ENCODE measurements around the gene SLC9A5.

Gene SLC9A5

DNA sequence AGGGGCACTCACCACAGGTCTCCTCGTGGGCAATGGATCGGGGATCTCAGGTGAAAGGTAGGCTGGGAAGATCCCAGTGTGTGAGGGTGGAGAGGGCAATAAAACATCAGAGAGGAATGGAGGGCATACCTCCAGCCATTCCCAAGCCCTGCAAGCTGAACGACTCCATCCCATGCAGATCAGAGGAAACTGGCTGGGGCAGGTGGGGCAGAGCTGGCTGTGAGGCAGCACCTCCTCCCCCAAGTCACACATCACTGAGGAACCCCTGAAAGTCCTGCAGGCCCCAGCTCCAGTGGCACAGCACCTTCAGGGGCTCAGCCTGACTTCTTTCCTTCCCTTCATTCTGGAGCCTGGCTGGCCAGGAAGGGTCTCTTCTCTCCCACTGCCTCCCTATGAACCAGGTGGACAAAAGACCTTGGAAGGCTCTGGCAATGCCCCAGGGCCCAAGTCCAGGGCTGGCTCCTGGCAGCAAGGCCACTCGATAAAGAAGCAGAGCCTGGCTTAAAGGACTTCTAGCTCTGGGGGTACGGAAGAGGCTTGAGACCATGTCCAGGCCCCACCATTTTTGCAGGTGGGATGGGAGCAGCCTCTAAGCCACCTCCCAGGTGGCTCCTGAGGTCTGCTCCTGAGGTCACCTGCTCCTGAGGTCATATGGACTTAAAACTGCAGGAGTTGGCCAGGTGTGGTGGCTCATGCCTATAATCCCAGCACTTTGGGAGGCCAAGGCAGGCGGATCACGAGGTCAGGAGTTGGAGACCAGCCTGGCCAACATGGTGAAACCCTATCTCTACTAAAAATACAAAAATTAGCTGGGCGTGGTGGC lies 35.4 kb upstream of the SLC9A5 start:
- no peak for DNase-seq

DNA sequence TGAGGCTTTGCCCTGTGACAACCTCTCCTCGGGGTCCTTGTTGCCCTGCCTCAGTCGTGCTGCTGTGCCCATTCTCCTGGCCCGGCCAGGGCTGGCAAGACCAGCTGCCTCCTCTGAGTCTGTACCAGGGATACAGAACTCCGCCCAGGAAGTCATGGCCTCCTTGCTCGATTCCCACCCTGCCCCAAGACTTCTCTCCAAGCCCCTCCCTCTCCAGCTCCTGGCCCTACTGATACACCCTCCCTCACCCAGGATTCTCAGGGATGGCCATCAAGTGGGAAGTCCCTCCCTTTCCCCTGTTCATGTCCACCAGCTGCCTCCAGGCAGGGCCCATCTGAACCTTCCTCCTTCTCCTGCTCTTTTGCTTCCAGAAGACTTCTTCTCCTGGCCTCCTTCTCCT lies 33.1 kb upstream of the SLC9A5 start:
- peak; percentile 37 for DNase-seq

DNA sequence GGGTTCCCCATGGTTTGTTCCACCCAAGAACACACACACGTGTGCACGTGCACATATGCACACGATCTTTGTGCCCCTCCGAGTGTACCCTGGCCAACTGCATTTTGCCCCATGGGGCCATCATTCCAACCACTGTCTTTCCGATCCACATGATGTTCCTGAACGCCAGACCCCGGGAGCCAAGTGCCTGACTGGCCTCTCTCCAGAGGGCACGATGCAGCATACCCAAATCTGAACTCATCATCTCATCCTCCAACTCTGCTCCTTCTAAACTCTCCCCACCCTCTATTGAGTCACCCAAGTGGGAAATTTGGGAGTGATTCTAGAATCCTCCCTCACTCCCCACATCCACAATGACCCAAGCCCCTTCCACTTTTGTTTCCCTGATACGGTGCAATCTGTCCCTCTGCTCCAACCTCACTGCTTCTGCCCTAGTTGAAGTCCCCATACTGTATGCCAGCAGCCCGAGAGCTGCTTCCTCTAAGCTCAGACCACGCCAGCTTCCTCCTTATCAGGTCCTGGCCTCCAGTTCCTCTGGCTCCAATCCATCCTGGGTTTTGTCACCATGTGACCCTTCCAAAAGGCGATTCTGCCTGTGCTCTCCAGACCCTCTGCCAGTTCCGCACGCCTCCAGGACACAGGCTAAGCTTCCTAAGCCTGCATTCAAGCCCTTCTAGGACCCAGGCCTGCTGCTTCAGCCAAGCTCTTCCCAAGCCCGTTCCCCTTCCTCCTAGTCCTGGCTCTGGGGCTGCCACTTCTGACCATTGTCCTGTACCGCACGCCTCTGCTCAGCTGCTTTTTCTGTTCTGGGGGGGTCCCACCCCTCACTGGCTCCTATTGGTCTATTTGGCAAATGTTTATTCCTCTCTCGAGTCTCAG lies 31.9 kb upstream of the SLC9A5 start:
- DNase-seq = peak; percentile 70

DNA sequence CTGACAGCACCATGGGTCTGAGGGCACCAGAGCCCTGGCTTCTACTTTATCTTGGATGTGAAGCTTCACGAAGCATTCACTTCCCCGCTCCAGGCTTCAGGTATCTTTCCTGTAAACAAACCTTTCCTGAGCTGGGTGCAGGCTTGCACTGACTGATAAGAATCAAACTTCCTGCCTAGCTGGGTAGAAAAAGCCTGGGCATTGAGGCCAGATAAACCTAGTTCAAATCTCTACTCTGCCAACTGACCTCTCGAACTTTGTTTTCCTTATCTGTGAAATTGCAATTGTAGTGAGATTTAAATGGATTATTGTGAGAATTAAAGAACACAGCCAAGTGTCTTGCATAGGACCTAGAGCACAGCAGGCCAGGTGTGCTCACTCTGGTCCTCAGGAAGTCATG lies 24.8 kb upstream of the SLC9A5 start:
- DNase-seq = no peak

DNA sequence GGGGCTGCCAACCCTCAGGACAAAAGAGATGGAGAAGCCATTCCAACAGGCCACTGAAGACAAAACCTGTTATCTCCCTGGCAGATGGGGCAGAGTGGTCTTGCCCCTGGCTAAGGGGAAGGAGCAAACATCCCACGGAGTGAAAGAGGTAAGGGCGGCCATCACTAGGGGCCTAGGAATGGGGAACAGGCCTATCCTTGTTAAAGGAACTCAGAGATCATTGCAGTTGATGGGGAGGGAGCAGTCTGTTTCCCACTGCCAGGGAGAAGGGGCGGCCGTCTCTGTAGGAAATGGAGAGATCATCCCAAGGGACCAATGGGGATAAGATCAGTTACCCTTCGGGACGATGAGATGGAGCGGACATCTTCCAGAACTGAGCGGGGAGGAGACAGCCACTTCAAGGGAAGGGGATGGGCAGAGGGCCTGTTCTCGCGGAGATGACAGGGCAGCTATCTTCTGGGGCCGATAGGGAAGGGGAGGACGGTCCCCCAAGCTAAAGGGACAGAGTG lies 22.4 kb upstream of the SLC9A5 start:
- no peak for DNase-seq

DNA sequence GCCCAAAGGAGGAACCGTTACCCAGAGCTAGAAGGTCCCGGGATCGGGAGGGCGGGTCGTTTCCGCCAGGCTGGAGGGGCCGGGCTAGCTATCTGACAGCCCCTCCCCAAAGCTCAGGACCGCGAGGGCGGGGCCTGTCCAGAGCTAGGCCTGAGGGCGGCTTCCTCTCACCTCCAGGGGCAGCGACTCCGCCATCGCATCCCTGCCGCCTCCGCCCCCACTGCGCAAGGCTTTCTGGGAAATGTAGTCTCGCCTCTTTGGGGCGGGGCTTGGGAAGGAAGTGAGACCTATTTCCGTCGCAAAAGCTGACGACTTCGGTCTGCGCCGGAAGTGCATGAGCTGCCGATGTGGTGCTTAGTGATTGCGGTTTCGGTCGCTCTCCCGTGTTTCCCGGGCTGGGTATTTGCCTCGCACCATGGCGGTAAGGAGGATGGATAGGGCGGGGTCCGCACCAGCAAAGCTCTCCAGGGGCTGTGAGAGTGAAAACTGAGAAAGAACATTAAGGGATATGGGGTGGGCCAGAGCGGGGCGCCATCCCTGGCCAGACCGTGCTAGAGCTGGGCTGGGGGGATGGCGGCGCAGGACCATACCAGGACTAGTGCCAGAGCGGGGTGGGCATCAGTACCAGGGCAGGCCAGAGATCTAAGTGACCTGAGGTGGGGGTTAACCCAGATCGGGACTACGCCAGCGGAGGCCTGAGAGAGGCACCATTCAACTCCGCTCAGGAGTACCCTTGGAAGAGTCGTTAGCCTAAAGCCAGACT lies 21.8 kb upstream of the SLC9A5 start, which contains the start of gene TMEM208:
Gene TMEM208, plus strand, starts transcription at position 327 of the 763 bp plus-strand sequence. Its CDS starts 89 bp downstream, at position 416.
- DNase-seq = peak; percentile 99

DNA sequence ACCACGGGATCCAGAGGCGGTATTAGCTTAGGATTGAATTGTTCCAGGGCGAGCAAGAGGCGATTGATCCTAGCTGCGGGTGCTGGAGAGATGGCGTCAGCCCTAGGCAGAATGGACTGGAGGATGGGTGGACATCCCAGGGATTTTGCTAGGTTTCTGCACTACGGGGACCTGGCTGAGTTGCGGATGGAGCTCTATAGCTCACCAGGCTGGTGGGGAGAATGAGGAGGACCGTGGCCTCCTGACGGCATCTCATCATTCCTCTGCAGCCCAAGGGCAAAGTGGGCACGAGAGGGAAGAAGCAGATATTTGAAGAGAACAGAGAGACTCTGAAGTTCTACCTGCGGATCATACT lies 21.2 kb upstream of the SLC9A5 start:
- no peak for DNase-seq

DNA sequence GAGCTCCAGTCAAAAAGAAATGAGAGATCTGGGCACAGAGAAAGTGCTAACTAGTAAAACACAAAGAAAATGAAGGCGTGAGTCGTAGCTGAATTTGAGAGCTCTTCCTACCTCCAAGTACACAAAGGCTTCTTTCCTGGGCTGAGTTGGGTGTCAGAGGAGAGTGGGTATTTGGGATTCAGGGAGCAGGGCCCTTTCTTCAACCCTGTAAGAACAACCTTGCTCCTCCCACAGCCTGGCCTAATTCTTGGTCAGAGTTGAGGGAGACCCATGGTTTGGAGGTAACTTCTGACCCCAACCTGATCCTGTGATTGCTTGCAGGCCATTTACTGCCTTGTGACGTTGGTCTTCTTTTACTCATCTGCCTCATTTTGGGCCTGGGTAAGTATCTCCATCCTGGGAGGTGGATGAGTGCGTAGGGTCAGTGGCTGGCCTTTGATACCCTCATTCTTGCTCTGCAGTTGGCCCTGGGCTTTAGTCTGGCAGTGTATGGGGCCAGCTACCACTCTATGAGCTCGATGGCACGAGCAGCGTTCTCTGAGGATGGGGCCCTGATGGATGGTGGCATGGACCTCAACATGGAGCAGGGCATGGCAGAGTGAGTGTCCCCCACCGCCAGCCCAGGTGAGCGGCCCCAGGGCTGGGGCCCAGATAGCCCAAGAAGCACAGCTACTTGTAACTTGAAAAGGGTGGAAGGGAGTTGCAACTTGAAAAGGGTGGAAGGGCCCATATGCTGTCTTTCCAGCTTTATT lies 20.6 kb upstream of the SLC9A5 start:
- no peak for DNase-seq

DNA sequence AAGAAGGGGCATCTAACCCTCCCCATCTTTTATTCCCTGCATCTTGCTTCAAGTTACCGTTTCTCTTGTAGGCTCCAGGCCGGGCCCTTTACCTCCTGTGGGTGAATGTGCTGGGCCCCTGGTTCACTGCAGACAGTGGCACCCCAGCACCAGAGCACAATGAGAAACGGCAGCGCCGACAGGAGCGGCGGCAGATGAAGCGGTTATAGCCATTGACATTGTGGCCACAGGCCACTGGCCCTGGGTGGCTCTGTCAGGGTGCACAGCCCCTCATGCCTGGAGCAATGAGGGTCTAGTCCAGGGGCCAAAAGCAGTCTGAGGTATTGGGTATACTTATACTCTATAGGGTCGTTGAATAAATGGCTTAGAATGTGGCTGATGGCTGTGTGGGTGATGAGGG lies 19.9 kb upstream of the SLC9A5 start:
- DNase-seq = no peak

DNA sequence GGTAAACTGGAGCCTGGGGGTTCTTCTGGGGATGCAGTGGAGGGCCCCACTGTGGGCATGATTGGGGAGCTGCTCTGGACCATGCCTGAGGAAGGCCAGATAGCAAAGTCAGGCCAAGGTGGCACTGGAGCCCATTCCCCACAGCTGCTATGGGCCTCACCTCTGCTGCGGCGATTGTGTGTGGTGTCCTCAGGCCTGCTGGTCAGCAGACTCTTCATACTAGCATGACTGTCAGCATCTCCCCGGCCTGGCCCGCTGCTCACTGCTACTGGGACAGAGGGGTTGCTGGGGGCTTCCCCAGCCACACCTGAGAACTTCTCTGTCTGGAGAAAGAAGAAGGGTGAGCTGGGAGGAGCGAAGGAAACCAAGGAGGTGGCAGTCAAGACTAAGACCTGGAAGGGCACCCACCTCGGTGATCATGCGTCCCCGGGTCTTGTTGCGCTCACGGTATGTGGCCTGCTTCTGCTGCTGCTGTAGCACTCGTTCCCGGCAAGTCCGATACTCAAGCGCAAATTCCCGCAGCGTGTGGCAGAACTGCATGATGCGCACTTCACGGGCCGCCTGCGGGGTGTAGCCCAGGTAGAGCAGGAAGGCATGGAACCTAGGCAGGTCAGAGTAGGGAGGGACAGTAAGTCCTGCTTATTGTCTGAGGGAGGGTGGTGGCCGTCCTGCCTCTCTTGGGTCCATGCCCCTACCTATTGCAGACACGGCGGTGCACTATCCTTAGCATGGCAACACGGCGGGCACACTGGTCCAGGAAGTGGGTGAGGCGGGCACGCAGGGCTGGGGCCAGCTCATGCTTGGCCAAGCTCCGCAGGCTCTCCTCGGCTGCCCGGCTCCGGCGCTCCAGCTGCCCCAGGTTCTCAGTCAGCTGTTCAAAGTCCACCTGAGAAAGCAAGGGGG lies 18.6 kb upstream of the SLC9A5 start:
- no peak for DNase-seq

DNA sequence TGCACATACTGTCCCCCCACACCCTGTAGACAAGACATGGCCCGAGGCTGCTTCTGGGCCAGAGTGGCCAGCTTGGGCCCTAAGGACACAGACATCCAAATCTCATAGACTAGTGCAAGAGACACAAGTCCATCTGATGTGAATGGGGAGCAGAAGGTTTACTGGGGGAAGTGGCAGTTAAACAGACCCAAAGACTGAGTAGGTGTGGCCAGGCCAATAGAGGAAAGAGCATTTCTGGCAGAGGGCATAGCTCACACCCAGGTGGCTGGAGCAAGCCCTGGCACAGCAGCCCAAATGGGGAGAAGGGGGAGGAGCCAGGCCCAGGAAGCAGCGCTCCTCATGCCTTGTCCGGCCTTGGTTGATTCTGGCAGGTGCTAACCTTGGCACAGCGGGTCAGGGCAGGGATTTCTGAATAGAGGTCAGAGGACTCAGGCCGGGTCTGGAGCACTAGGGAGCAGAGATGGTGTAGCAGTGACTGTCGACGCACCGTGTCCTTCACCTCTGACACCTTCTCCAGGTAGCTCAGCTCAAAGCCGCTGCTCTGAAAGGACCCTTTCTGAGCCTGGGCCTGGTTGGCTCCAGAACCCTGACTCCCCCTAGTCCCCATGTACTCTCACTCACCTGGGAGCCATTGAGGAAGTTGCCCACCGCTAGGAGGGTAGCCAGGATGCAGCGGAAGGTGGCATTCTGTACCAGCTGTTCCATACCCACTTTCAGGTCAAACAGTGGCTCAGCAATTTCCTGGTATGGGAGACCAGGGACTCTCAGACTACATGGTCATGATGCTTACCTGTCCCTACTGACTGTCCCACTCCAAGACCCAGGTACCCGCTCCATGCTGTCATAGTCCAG lies 17.7 kb upstream of the SLC9A5 start:
- no peak for DNase-seq

DNA sequence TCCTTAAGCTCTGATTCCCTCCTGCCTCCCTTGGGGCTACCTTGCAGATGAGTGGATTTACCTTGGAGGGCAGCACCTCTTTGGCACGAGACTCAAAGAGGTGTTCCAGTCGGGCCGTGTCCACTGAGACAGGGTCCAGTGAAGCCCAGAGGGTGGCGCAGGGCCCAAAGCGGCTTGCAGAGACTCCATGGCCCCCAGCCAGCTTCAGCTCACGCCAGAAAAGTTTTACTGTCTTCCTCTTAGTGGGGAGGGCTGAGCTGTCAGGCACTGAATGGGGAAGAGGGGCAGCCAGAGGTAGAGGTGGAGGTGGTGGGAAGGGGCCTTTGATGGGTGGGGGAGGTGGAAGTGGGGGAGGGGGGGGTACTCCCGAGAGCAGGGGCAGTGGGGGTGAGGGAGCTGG lies 15.2 kb upstream of the SLC9A5 start:
- DNase-seq = no peak

DNA sequence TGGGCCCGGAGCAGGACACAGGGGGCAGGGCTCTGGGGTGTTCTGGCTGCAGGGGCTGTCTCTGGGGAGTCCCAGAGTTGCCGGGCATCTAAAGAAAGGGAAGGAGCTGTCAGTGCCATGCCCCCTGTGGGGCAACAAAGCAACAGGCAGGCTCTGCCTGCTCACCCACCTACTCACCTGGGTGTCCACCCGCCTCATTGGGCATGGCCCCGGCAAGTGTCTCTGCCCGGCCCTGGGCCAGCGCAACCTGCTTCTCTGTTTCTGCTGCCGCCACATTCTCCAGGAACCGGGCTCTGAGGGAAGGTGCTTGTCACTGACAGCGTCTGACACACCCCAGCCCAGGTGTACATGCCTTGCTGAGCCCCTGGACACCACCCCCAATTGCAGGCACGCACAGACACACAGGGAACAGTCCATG lies 14.6 kb upstream of the SLC9A5 start:
- DNase-seq = no peak

DNA sequence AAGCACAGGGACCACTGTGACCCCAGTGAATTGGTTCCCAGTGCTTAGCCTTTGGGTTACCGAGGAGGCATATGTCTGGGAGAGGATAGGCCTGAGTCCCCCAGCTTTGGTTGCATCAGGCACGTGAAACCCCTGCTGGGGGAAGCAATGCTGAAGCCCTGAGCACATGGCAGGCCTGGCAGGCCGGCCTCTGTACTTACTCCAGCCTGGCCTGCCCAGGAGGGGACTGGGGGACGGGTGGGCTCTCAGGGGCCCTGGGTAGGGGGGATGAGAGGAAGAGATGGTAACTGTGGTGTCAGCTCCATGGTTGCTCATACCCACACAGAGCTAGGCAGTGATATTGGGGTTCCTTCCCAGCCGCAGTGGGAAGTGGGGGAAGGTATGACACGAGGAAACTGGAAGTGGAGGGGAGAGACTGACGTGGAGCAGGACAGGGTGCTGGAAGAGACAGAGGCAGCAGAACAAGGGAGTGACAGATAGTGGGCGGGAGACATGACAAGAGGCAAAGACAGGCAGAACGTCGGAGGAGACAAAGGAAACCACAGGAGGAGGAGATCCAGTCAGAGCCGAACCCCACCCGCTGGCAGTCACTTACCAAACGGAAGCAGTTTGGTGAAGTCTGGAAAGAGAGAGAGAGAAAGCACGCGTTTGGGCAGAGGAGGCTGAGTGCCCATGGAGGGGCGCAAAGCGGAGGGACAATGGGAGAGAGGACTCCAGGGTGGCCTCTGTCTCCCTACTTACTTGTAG lies 12.8 kb upstream of the SLC9A5 start:
- DNase-seq = peak; percentile 7

DNA sequence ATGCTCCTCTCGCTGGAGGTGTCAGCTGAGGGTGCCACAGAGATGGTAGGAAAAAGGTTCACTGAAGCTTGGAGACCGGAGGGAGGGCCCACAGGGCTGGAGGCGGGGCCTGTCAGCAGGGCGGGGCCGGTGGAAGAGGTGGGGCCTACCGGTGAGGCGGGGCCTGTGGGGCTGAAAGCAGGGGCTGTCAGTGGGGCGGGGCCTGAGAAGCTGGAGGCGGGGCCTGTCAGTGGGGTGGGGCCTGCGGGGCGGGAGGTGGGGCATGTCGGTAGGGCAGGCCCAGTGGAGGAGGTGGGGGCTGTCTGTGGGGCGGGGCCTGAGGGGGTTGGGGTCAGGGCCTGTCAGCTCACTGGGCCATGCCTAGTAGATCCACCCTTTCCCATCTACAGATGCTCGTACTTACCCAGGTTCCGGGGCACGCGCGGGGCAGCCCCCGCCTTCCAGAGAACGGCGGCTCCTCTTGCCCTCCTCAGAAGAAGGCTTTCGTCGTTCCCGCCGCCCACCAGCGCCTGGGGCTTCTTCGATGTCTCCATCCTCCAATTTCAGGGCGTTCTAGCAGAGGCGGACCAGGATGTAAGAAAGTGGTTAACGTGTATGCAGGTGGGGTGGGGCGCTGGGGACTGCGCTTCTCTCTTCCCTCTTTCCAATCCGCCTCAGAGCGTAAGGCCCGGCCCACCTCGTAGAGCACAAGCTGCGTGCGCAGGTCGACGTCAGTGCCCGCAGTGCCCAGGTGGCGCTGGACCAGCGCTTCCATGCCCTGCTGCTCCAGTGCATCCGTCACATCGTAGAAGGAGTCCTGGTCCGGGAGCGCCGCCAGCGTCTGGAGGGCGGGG lies 12.0 kb upstream of the SLC9A5 start:
- peak; percentile 52 for DNase-seq

DNA sequence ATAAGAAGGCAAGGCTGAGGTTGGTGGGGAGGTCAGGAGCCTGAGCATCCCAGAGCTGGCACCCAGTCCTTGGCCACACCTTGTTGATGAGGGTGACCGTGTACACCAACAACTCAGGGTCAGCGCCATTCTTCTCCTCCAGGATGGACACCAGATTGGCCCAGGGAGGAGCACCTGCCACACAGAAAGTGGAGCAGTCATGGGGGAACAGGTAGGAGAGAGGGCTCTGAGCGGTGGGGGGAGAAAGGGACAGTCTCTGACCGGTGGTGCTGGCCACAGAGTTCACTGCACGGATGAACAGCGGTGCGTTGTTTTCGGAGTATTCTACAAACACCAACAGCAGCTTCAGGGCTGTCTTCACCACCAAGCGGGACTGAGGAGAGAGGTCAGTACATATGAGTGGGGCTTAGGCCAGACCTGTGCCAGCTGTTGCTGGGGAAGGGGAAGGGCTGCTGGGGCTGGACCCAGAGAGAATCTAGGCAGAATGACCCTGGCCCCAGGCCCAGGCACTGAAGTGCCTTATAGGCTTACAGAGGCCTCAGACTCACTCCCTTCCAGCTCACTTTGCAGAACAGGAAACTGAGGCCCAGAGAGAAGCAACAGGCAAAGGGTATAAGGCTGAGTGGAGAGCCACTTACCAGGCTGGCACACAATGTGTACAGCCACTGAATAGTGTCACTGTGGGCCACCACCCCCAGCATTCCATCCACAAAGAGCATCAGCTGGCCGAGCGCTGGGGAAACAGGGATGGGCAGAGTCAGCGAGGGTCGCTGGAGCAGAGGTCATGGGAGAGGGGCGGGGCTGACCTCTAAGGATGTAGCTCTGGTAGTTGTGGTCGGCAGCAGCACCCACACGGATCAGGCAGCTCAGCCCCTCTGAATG lies 11.1 kb upstream of the SLC9A5 start:
- no peak for DNase-seq

DNA sequence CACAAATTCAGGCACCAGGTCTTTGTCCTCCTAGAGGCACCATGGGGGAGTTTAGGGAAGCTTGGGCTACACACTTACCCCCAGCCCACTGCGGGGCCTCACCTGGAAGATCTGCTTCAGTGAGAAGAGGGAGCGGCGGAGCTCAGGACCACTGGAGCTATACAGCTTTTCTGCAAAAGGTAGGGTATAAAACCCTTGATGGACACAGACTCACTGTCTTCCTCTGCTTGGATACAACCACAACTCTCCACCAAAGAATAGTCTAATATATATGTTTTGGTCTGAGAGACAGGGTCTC lies 10.6 kb upstream of the SLC9A5 start:
- DNase-seq = no peak
